ENCODE data around the gene NAT8.
"Not testable (repeated sequence)": the region's sequence is repeated elsewhere in the genome, so short reads cannot be mapped to it uniquely, and the experiment has no call there.

NAT8 gene

DNA sequence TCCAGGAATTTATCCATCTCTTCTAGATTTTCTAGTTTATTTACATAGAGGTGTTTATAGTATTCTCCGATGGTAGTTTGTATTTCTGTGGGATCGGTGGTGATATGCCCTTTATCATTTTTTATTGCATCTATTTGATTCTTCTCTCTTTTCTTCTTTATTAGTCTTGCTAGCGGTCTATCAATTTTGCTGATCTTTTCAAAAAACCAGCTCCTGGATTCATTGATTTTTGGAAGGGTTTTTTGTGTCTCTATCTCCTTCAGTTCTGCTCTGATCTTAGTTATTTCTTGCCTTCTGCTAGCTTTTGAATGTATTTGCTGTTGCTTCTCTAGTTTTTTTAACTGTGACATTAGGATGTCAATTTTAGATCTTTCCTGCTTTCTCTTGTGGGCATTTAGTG is 25.0 kb upstream of the NAT8 start:
- H3K4me3 ChIP-seq (ENCODE audit: low read length); H3K27me3 ChIP-seq (ENCODE audit: control insufficient read depth, insufficient read depth, low read length); H3K9me3 ChIP-seq (ENCODE audit: control insufficient read depth, low read length); H3K36me3 ChIP-seq (ENCODE audit: control insufficient read depth, insufficient read depth, low read length); H3K9ac ChIP-seq (ENCODE audit: low read length); H3K4me1 ChIP-seq (ENCODE audit: control insufficient read depth, insufficient read depth, low read length): not testable (repeated sequence)

DNA sequence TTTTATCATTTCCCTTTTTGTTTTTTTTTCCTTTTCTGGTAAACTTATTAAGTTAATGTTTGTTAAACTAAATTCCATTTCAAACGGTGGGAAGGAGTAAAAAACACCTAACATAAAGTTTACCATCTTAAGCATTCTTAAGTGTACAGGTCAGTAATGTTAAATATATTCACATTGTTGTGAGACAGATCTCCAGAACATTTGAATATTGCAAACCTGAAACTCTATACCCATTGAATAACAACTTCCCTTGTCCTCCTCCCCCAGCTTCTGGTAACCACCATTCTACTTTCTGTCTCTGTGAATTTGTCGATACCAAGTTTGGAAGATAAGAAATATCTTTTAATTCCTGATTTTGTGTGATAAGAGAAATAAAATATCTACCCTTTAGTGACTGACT is 12.0 kb upstream of the NAT8 start:
- no peaks in the 10 kb centered on the region for H3K9me3 ChIP-seq (ENCODE audit: control insufficient read depth, low read length)

DNA sequence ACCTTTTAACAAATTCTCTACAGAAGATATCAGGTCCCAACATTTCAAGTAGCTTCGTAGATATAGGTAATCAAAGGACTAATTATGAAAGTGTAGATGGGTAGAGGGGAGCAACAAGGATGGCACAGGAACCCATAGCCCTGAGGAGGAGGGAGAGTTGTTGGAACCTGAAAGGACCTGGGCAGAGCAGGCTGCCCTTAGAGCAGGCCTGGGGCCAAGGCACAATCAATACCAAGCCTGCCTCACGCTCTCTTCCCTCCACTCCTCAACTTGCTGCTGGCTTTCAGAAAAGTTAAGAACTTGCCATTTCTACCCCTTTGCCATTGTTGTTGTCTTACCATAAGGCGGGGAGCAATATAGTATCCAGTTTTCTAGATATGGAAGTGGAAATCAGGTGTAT is 10.1 kb upstream of the NAT8 start:
- Histone ChIP-seq H3K9ac (ENCODE audit: low read length) (no peak overlapping the region), H3K36me3 (ENCODE audit: control insufficient read depth, insufficient read depth, low read length) (no peaks in the 10 kb centered on the region), H3K4me1 (ENCODE audit: control insufficient read depth, insufficient read depth, low read length) (no peaks in the 10 kb centered on the region), H3K9me3 (ENCODE audit: control insufficient read depth, low read length) (no peaks in the 10 kb centered on the region), H3K4me3 (ENCODE audit: low read length) (no peak overlapping the region), H3K27me3 (ENCODE audit: control insufficient read depth, insufficient read depth, low read length) (no peaks in the 10 kb centered on the region)

More for the DNA sequence above, 12.0 kb upstream of the NAT8 start:
- no peaks in the 10 kb centered on the region for H3K4me1 ChIP-seq (ENCODE audit: control insufficient read depth, insufficient read depth, low read length)
- H3K27me3 ChIP-seq (ENCODE audit: control insufficient read depth, insufficient read depth, low read length): no peaks in the 10 kb centered on the region
- H3K4me3 ChIP-seq (ENCODE audit: low read length): no peak overlapping the region
- H3K36me3 ChIP-seq (ENCODE audit: control insufficient read depth, insufficient read depth, low read length): no peaks in the 10 kb centered on the region
- no peak overlapping the region for H3K9ac ChIP-seq (ENCODE audit: low read length)

DNA sequence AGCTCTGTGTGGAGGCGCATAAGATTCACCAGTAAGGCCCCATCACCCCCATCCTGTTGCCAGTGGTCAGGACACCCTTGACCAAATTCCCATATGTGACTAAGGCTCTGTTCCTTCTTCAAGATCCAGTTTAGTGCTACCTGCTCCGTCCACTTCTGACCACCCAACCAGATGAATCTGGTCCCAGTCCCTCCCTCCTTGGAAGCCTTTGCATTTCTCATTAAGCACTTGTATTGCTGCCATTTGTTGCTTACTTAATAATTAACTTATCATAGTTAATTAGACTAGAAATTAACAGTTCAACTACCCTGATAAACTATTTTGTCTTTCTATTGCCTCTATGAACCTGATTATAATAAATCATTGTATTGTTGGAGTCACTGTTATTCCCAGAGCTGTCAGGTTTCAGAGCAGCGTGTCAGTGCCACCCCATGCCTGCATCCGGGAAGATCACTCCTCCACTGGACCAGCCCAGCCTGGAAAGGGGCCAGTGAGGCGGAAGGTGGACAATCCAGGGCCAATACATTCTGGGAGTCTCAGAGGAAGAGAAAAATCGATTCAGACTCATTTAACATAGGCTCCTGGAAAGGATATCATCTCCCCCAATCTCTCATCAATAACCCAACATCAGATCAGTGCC is 9.5 kb upstream of the NAT8 start:
- H3K9ac ChIP-seq (ENCODE audit: low read length): no peak overlapping the region
- H3K4me1 ChIP-seq (ENCODE audit: control insufficient read depth, insufficient read depth, low read length): no peaks in the 10 kb centered on the region
- no peaks in the 10 kb centered on the region for H3K9me3 ChIP-seq (ENCODE audit: control insufficient read depth, low read length)
- H3K36me3 ChIP-seq (ENCODE audit: control insufficient read depth, insufficient read depth, low read length): no peaks in the 10 kb centered on the region
- H3K4me3 ChIP-seq (ENCODE audit: low read length): no peak overlapping the region
- no peaks in the 10 kb centered on the region for H3K27me3 ChIP-seq (ENCODE audit: control insufficient read depth, insufficient read depth, low read length)

DNA sequence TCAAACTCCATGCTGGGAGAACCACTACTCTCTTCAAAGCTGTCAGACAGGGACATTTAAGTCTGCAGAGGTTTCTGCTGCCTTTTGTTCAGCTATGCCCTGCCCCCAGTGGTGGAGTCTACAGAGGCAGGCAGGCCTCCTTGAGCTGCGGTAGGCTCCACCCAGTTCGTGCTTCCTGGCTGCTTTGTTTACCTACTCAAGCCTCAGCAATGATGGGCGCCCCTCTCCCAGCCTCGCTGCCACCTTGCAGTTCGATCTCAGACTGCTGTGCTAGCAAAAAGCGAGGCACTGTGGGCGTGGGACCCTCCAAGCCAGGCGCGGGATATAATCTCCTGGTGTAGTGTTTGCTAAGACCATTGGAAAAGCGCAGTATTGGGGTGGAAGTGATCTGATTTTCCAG is 5.5 kb upstream of the NAT8 start:
- H3K27me3 ChIP-seq (ENCODE audit: control insufficient read depth, insufficient read depth, low read length); H3K9me3 ChIP-seq (ENCODE audit: control insufficient read depth, low read length); H3K4me1 ChIP-seq (ENCODE audit: control insufficient read depth, insufficient read depth, low read length); H3K9ac ChIP-seq (ENCODE audit: low read length); H3K36me3 ChIP-seq (ENCODE audit: control insufficient read depth, insufficient read depth, low read length); H3K4me3 ChIP-seq (ENCODE audit: low read length): not testable (repeated sequence)

DNA sequence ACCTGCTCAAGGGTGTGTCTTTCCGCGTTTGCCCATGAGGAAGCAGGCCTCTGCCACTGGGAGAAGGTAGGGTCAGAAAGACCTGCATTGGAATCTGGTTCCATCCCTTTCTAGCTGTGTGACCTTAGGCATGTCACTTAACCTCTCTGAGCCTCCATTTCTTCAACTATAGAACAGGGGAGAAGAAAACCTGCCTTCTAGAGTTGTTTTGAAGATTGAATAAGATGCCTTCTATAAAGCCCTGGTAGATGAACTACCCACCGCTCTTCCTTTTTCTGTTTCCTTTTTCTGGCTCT is 507 bp downstream of the NAT8 start:
- Histone ChIP-seq H3K4me1 (ENCODE audit: control insufficient read depth, insufficient read depth, low read length) (peaks cover 8% of the 10 kb centered on the region), H3K4me3 (ENCODE audit: low read length) (no peak overlapping the region), H3K9ac (ENCODE audit: low read length) (no peak overlapping the region), H3K36me3 (ENCODE audit: control insufficient read depth, insufficient read depth, low read length) (no peaks in the 10 kb centered on the region), H3K9me3 (ENCODE audit: control insufficient read depth, low read length) (no peaks in the 10 kb centered on the region), H3K27me3 (ENCODE audit: control insufficient read depth, insufficient read depth, low read length) (no peaks in the 10 kb centered on the region)

DNA sequence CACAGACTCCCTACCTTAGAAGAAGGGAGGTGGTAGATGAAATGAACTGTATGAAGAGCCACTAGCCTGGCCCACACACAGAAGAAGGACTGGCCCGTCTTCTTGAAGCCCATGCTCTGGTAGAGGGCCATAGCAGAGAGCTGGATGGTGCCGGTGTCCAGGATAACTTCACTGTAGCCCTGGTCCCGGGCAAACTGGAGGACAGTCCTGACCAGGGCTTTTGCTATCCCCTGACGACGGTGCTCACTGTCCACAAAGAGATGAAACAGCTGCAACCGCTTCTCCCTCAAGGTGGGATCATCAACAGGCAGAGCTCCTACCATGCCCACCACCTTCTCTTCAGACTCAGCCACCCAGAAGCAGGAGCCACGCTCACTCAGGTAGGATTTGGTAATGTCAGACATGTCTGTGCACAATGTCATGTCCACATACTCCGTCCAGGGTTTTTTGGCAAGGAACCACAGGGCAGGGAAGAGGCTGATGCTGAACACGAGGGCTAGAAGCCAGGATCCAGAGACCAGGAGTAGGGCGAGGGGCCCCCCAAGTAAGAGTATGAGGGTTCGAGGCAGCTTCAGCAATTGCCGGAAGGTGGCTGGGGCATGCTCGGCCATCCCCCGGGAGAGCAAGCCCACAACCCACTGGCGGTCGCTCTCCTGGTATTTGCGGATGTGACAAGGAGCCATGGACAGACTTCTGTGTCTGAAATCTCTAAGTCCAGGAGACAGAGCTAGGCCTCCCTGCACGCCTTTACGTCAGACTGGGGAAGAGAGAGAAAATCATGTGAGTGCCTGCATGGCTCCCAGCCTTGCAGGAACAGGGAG is 1.1 kb downstream of the NAT8 start:
- Histone ChIP-seq H3K9ac (ENCODE audit: low read length) (no peak overlapping the region), H3K4me1 (ENCODE audit: control insufficient read depth, insufficient read depth, low read length) (peaks cover 8% of the 10 kb centered on the region)

DNA sequence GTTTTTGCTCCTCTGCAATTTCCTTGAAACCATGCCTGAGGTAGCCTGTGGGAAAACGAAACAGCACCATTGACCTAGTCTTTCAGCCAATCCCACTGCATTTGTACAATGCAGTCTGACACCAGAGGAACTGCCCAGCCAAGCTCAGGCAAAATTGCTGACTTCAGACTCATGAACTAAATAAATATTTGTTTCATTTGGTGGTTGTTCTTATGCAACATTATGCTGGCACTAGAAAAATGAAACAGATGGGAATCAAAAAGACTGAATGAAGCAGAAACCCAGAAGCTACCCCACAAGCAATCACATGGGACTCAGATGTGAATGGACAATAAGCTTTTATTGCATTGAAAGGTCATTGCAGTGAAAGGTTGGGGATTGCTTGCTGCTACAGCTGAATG is 1.7 kb downstream of the NAT8 start:
- H3K9ac ChIP-seq (ENCODE audit: low read length): no peak overlapping the region
- H3K36me3 ChIP-seq (ENCODE audit: control insufficient read depth, insufficient read depth, low read length): no peaks in the 10 kb centered on the region
- H3K4me1 ChIP-seq (ENCODE audit: control insufficient read depth, insufficient read depth, low read length): peaks cover 8% of the 10 kb centered on the region
- H3K9me3 ChIP-seq (ENCODE audit: control insufficient read depth, low read length): no peaks in the 10 kb centered on the region
- H3K4me3 ChIP-seq (ENCODE audit: low read length): no peak overlapping the region
- no peaks in the 10 kb centered on the region for H3K27me3 ChIP-seq (ENCODE audit: control insufficient read depth, insufficient read depth, low read length)

More for the DNA sequence above, 1.1 kb downstream of the NAT8 start:
- Histone ChIP-seq H3K27me3 (ENCODE audit: control insufficient read depth, insufficient read depth, low read length) (no peaks in the 10 kb centered on the region), H3K9me3 (ENCODE audit: control insufficient read depth, low read length) (no peaks in the 10 kb centered on the region), H3K4me3 (ENCODE audit: low read length) (no peak overlapping the region), H3K36me3 (ENCODE audit: control insufficient read depth, insufficient read depth, low read length) (no peaks in the 10 kb centered on the region)

DNA sequence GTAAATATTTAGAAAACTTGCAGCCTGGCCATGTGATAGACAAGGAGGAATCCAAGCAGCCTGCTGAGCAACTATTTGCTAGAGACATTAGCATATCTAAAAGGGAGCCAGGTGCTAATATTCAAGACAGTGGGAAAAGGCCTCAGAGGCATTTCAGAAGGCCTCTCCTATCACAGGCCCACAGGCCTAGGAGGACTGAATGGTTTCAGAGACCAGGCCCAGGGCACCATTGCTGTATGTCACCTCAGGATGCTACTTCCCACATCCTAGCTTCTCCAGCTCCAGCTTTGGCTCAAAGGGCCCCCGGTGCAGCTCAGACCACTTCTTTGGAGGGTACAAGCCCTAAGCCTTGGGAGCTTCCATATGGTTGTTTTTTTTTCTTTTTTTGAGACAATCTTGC is 3.8 kb downstream of the NAT8 start:
- H3K27me3 ChIP-seq (ENCODE audit: control insufficient read depth, insufficient read depth, low read length): no peaks in the 10 kb centered on the region
- H3K4me1 ChIP-seq (ENCODE audit: control insufficient read depth, insufficient read depth, low read length): peaks cover 8% of the 10 kb centered on the region
- no peak overlapping the region for H3K9ac ChIP-seq (ENCODE audit: low read length)
- no peaks in the 10 kb centered on the region for H3K9me3 ChIP-seq (ENCODE audit: control insufficient read depth, low read length)
- no peak overlapping the region for H3K4me3 ChIP-seq (ENCODE audit: low read length)
- no peaks in the 10 kb centered on the region for H3K36me3 ChIP-seq (ENCODE audit: control insufficient read depth, insufficient read depth, low read length)

DNA sequence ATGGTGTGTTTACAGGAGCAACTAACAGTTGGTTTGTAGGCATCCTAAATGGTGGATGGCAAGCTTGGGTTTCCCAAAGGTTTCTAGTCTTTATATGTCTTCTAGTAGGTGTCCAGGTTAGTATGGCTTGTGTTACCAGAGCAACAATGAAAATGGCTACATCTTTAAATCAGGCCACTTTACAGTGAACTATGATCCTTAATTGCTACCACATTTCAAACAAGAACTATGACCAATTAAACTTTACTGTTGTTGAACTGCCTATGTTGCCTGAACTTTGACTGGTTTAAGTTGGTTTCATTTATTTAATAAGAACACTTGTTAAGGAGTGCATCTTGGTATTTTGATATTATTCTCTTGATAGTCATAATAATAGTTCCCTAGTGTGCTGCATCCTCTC is 5.2 kb downstream of the NAT8 start:
- H3K36me3 ChIP-seq (ENCODE audit: control insufficient read depth, insufficient read depth, low read length); H3K9ac ChIP-seq (ENCODE audit: low read length); H3K4me3 ChIP-seq (ENCODE audit: low read length); H3K4me1 ChIP-seq (ENCODE audit: control insufficient read depth, insufficient read depth, low read length); H3K9me3 ChIP-seq (ENCODE audit: control insufficient read depth, low read length); H3K27me3 ChIP-seq (ENCODE audit: control insufficient read depth, insufficient read depth, low read length): not testable (repeated sequence)

DNA sequence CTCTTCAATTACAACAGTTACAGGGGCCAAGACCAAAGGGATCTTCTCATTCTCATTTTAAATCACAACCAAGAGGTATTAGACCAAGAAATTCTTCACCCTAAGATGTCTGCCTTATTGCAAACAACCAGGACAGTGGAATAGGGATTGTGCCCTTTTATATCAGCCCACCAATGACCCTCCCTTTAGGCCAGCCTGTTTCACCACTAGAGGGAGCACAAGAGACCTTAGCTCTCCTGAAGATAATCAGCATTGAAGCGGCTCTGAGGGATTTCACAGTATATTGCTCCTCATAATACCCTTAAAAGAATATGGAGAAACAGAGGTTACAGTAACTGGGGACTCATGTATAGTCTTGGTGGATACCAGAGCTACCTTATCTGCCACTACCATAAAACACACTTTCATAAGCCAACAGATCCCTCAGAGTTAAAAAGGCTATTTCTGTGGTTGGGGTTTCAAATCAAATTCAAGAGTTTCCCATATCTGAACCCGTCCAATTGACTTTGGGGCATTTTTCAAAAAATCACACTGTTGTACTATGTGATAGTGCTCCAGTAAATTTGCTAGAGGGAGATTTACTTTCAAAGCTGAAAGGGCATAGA is 11.5 kb downstream of the NAT8 start:
- H3K4me1 ChIP-seq (ENCODE audit: control insufficient read depth, insufficient read depth, low read length); H3K9ac ChIP-seq (ENCODE audit: low read length); H3K27me3 ChIP-seq (ENCODE audit: control insufficient read depth, insufficient read depth, low read length); H3K36me3 ChIP-seq (ENCODE audit: control insufficient read depth, insufficient read depth, low read length); H3K9me3 ChIP-seq (ENCODE audit: control insufficient read depth, low read length); H3K4me3 ChIP-seq (ENCODE audit: low read length): not testable (repeated sequence)

DNA sequence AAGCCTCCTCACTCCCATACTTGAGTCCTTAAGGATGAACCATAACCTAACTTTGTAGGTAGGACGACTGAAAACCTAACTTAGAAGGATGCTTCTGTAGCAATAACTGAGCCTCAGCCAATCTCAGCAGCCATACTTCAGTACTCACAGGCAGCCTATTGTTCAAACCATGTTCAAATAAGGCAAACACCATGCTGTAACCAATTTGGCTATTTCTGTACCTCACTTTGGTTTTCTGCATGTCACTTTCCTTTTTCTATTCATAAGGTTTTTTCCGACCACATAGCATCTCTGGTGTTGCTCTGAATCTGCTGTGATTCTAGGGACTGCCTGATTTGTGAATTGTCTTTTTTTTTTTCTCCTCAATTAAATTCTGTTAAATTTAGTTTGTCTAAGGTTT is 13.7 kb downstream of the NAT8 start:
- H3K4me1 ChIP-seq (ENCODE audit: control insufficient read depth, insufficient read depth, low read length); H3K36me3 ChIP-seq (ENCODE audit: control insufficient read depth, insufficient read depth, low read length); H3K9ac ChIP-seq (ENCODE audit: low read length); H3K9me3 ChIP-seq (ENCODE audit: control insufficient read depth, low read length); H3K4me3 ChIP-seq (ENCODE audit: low read length); H3K27me3 ChIP-seq (ENCODE audit: control insufficient read depth, insufficient read depth, low read length): not testable (repeated sequence)
